Endothelial cell of umbilical vein (primary cell): ENCODE measurements around the gene CDH2.

Experiments used
- CTCF ChIP-seq, 2 donors: IDR thresholded peaks; 1 replicate in 1 of 2; 2 replicates in 1 of 2; pipeline ENCODE4 v1.5.1; 2011; ENCODE audit warnings: low read length in 2 of 2, mild to moderate bottlenecking in 2 of 2, moderate library complexity in 2 of 2, control low read depth in 1 of 2, inconsistent platforms in 1 of 2, low read depth in 1 of 2; ENCODE audit not compliant: insufficient read depth in 1 of 2; ENCODE audit errors: extremely low read depth in 1 of 2
- MYC ChIP-seq: IDR thresholded peaks from one replicate; pipeline ENCODE4 v1.6.1; 2011; ENCODE audit warnings: mild to moderate bottlenecking, low read depth, low read length
- POLR2A ChIP-seq: IDR thresholded peaks from 2 replicates; pipeline ENCODE4 v1.6.1; 2012; ENCODE audit warnings: low read depth, mild to moderate bottlenecking, control low read depth, low read length
- POLR2AphosphoS5 ChIP-seq: IDR thresholded peaks from 2 replicates; pipeline ENCODE4 v1.6.1; 2012; ENCODE audit warnings: low read depth, mild to moderate bottlenecking, control low read depth, low read length, moderate library complexity; ENCODE audit not compliant: insufficient read depth

DNA sequence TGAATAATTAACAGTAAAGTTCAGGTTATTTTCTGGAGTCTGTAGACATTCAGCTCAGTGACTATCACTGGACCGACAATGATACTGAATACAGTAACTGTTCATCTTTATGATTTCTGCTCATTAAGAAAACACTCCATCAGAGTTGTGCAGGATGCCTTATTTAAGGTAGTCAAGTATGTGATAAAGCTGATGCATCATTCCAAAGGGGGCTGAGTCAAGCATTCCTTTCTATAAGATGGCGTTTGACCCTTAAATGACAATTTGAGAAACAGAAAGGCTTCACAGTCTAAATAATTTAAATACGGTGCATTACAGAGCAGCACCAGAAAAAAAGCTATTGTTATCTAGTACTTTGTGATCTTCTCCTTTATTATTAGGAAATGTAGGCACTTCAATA lies 131.1 kb downstream of the CDH2 start:
- TF ChIP-seq POLR2A (no peak), POLR2AphosphoS5 (no peak), CTCF (IDR thresholded peaks at IDR 0.05; ENCODE audit: extremely low read depth in 1 of 2, insufficient read depth in 1 of 2, low read depth in 1 of 2, low read length in 2 of 2) (no peak), MYC (no peak)
